ENCODE measurements around the gene TSC1. TPM values are rescaled to one million over a fixed set of nuclear protein-coding genes. Genes with fewer than 3 reads are reported as not detected.

The TSC1 gene
- total and polyA plus RNA-seq, 2 donors = 12.1 to 65.8 TPM

- DNase-seq (ENCODE audit: extremely low spot score) = no peak
- no peaks in the 10 kb centered on the region for H3K36me3 ChIP-seq (ENCODE audit: insufficient read depth)
- H3K4me3 ChIP-seq (ENCODE audit: low read depth, low read length) = no peak overlapping the region
- 95% methylated on average over 9 of the region's 9 CpGs for WGBS
- H3K27ac ChIP-seq (ENCODE audit: low read depth) = no peak overlapping the region
- H3K4me1 ChIP-seq (ENCODE audit: insufficient read depth) = no peaks in the 10 kb centered on the region
These were observed 75.2 kb downstream of the TSC1 start for GRCh38 chr9:132869266-132869665.

GRCh38 chr9:132866898-132867297 is 77.5 kb downstream of the TSC1 start:
- no peaks in the 10 kb centered on the region for H3K4me1 ChIP-seq (ENCODE audit: insufficient read depth)
- no peaks in the 10 kb centered on the region for H3K36me3 ChIP-seq (ENCODE audit: insufficient read depth)
- 84% methylated on average over 8 of the region's 8 CpGs for WGBS
- no peak overlapping the region for H3K4me3 ChIP-seq (ENCODE audit: low read depth, low read length)
- no peak for DNase-seq (ENCODE audit: extremely low spot score)
- H3K27ac ChIP-seq (ENCODE audit: low read depth) = no peak overlapping the region

DNA sequence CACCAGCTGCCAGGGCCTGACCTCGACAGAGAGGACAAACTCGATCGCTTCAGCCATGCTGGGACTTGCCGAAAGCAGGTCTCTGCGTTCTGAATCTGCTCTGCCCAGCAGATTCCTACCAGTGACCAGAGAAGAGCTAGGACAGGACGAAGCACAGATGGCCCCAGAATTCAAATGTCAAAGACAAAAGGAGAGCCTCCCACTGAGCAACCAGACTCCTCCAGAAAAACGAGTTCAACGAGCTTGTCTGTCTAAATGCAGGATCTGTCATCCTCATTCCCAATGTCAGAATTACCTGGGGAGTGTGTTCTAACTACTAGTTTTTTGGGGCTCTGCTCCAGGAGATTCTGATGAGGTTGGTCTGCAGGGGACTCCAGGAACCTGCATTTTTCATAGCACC is 79.7 kb downstream of the TSC1 start:
- Histone ChIP-seq H3K4me3 (ENCODE audit: low read depth, low read length) (no peak overlapping the region), H3K4me1 (ENCODE audit: insufficient read depth) (no peaks in the 10 kb centered on the region), H3K36me3 (ENCODE audit: insufficient read depth) (no peaks in the 10 kb centered on the region), H3K27ac (ENCODE audit: low read depth) (no peak overlapping the region)
- WGBS = 67% methylated on average over 8 of the region's 8 CpGs
- no peak for DNase-seq (ENCODE audit: extremely low spot score)

GRCh38 chr9:132864277-132864676 is 80.1 kb downstream of the TSC1 start:
- DNase-seq (ENCODE audit: extremely low spot score) = no peak
- Histone ChIP-seq H3K36me3 (ENCODE audit: insufficient read depth) (no peaks in the 10 kb centered on the region), H3K4me3 (ENCODE audit: low read depth, low read length) (no peak overlapping the region), H3K27ac (ENCODE audit: low read depth) (no peak overlapping the region), H3K4me1 (ENCODE audit: insufficient read depth) (no peaks in the 10 kb centered on the region)
- WGBS = 85% methylated on average over 2 of the region's 2 CpGs

DNA sequence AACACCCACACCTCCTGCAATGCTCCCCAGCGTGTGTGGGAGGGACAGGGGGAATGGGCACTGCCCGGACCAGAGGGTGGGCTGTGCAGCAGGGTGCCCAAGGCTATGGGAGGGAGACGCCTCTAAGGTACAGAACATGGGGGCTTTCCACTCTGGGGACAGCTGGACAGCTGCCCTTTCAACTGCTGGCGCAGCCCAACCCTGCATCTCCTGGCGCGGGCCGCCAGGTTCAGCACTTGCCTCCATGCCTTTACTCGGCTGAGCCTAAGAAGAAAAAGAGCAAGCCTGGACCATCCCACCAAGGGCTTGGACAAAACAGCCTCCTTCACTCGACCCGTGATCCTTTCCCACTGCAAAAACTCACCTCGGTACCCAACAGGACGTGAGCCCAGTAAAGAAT is 81.3 kb downstream of the TSC1 start:
- no peaks in the 10 kb centered on the region for H3K4me1 ChIP-seq (ENCODE audit: insufficient read depth)
- H3K4me3 ChIP-seq (ENCODE audit: low read depth, low read length) = no peak overlapping the region
- H3K27ac ChIP-seq (ENCODE audit: low read depth) = no peak overlapping the region
- WGBS = 91% methylated on average over 12 of the region's 12 CpGs
- DNase-seq (ENCODE audit: extremely low spot score) = no peak
- H3K36me3 ChIP-seq (ENCODE audit: insufficient read depth) = no peaks in the 10 kb centered on the region

DNA sequence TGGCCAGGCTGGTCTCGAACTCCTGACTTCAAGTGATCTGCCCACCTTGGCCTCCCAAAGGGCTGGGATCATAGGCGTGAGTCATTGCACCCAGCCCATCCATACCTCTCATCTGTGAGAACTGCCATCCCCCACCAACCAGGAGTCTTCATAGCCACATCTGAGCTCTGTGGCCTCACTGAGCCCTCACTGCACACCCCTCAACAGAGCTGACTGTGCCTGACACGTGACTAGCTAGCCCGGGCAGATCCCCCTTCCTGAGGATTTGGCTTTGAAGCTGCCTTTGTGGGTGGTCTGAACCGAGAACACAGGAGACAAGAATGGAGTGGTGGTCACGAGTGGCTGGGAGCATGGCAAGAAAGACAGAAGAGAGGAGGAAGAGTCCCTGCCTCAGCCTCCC is 81.9 kb downstream of the TSC1 start:
- DNase-seq (ENCODE audit: extremely low spot score) = no peak
- no peaks in the 10 kb centered on the region for H3K4me1 ChIP-seq (ENCODE audit: insufficient read depth)
- no peaks in the 10 kb centered on the region for H3K36me3 ChIP-seq (ENCODE audit: insufficient read depth)
- H3K4me3 ChIP-seq (ENCODE audit: low read depth, low read length) = no peak overlapping the region
- 70% methylated on average over 6 of the region's 6 CpGs for WGBS
- no peak overlapping the region for H3K27ac ChIP-seq (ENCODE audit: low read depth)

GRCh38 chr9:132861666-132862065 is 82.8 kb downstream of the TSC1 start:
- no peak overlapping the region for H3K4me3 ChIP-seq (ENCODE audit: low read depth, low read length)
- no peak overlapping the region for H3K27ac ChIP-seq (ENCODE audit: low read depth)
- H3K36me3 ChIP-seq (ENCODE audit: insufficient read depth) = no peaks in the 10 kb centered on the region
- 95% methylated on average over 3 of the region's 3 CpGs for WGBS
- no peak for DNase-seq (ENCODE audit: extremely low spot score)
- H3K4me1 ChIP-seq (ENCODE audit: insufficient read depth) = no peaks in the 10 kb centered on the region

DNA sequence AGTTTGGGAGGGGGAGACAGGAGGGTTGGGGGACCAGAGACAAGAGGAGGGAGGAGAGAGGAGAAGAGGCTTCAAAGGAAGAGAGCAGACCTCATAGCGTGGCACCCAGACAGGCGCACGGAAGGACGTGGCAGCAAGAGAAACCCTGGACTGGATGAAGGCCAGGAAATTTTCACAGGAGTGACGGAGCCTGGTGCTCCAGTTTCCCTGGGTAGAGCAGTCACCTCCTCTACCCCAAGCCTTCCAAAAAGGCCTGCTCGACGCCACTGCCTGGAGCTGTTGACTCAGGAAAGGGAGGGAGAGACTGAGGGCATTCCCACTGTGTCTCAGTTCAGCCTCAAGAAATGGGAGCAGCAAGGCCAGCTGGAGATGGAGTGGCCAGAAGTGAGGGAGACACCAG is 85.7 kb downstream of the TSC1 start:
- H3K36me3 ChIP-seq (ENCODE audit: insufficient read depth) = no peaks in the 10 kb centered on the region
- no peak for DNase-seq (ENCODE audit: extremely low spot score)
- 72% methylated on average over 7 of the region's 7 CpGs for WGBS

GRCh38 chr9:132857616-132858342 is 86.6 kb downstream of the TSC1 start:
- WGBS = 41% methylated on average over 24 of the region's 24 CpGs
- no peaks in the 10 kb centered on the region for H3K4me1 ChIP-seq (ENCODE audit: insufficient read depth)
- DNase-seq (ENCODE audit: extremely low spot score) = no peak
- H3K4me3 ChIP-seq (ENCODE audit: low read depth, low read length) = no peak overlapping the region
- no peak overlapping the region for H3K27ac ChIP-seq (ENCODE audit: low read depth)
- no peaks in the 10 kb centered on the region for H3K36me3 ChIP-seq (ENCODE audit: insufficient read depth)

More for the DNA sequence above, 85.7 kb downstream of the TSC1 start:
- H3K27ac ChIP-seq (ENCODE audit: low read depth) = no peak overlapping the region
- no peaks in the 10 kb centered on the region for H3K4me1 ChIP-seq (ENCODE audit: insufficient read depth)
- H3K4me3 ChIP-seq (ENCODE audit: low read depth, low read length) = no peak overlapping the region

DNA sequence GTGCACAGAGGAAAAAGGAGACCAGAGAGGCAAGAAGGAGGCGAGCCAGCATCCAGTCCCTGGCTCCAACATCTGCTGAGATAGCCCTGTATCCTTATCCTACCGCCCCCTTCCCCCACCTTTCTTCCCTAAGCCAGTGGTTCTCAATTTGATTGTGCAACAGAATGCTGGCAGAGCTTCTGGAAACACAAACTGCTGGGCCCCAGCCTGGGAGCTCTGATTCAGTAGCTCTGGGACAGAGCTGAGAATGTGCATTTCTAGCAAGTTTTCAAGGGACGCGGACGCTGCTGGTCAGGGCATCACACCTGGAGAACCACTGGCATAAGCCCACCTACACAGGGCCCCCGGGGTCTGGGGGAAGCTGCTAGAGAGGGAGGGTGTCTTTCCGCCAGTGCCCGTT is 87.4 kb downstream of the TSC1 start:
- Histone ChIP-seq H3K36me3 (ENCODE audit: insufficient read depth) (no peaks in the 10 kb centered on the region), H3K27ac (ENCODE audit: low read depth) (no peak overlapping the region), H3K4me3 (ENCODE audit: low read depth, low read length) (no peak overlapping the region), H3K4me1 (ENCODE audit: insufficient read depth) (no peaks in the 10 kb centered on the region)
- no peak for DNase-seq (ENCODE audit: extremely low spot score)
- 46% methylated on average over 8 of the region's 8 CpGs for WGBS

- no peaks in the 10 kb centered on the region for H3K36me3 ChIP-seq (ENCODE audit: insufficient read depth)
- no peaks in the 10 kb centered on the region for H3K4me1 ChIP-seq (ENCODE audit: insufficient read depth)
- no peak overlapping the region for H3K4me3 ChIP-seq (ENCODE audit: low read depth, low read length)
- H3K27ac ChIP-seq (ENCODE audit: low read depth) = no peak overlapping the region
- WGBS = 90% methylated on average over 5 of the region's 5 CpGs
- no peak for DNase-seq (ENCODE audit: extremely low spot score)
These were observed 88.5 kb downstream of the TSC1 start for GRCh38 chr9:132855904-132856303.

DNA sequence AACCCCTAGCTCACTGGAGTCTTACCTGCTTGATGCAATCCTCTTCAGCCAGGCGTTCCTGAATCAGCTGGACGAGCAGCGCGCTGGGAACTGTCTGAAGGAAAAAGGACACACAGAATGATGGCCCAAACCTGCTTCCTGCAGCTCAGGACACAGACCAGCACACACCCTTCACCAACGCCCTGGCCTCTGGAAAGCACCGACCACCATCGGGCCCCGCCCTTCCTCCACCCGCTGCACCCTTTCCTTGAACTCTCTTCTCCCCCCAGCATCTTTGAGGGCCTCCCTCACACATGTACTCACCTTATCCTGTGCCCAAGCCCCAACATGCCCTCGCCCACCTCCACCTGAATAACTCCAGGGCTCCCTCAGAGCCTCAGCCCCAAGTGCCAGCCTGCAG is 89.6 kb downstream of the TSC1 start:
- Histone ChIP-seq H3K4me1 (ENCODE audit: insufficient read depth) (no peaks in the 10 kb centered on the region), H3K4me3 (ENCODE audit: low read depth, low read length) (no peak overlapping the region), H3K36me3 (ENCODE audit: insufficient read depth) (no peaks in the 10 kb centered on the region), H3K27ac (ENCODE audit: low read depth) (no peak overlapping the region)
- WGBS = 82% methylated on average over 10 of the region's 10 CpGs
- no peak for DNase-seq (ENCODE audit: extremely low spot score)

GRCh38 chr9:132853482-132853881 is 90.9 kb downstream of the TSC1 start:
- H3K36me3 ChIP-seq (ENCODE audit: insufficient read depth) = no peaks in the 10 kb centered on the region
- no peak overlapping the region for H3K4me3 ChIP-seq (ENCODE audit: low read depth, low read length)
- 92% methylated on average over 4 of the region's 4 CpGs for WGBS
- H3K4me1 ChIP-seq (ENCODE audit: insufficient read depth) = no peaks in the 10 kb centered on the region
- no peak overlapping the region for H3K27ac ChIP-seq (ENCODE audit: low read depth)
- DNase-seq (ENCODE audit: extremely low spot score) = no peak

DNA sequence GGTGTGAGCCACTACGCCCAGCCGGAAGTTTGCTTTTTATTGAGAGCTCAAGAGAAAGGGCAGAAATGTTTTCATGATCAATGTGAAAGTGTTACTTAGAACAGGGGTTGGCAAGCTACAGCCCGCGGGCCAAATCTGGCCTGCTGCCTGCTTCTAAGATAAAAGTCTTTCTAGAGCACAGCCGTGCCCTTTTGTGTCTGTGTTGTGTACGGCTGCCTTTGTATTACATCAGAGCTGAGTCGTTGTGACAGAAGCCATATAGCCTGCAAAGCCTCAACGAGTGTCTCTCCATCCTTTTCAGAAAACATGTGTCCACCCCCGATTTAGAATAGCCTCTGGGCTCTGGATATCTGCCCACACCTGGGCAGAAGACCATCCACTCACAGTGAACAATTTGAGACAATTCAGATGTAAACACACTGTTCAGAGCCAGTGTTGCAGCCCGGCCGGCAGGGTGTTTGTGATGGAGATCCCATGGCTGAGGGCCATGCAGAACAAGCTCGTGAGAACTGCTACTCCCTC is 95.2 kb downstream of the TSC1 start:
- H3K36me3 ChIP-seq (ENCODE audit: insufficient read depth) = no peaks in the 10 kb centered on the region
- WGBS = 35% methylated on average over 12 of the region's 12 CpGs
- DNase-seq (ENCODE audit: extremely low spot score) = no peak
- H3K4me3 ChIP-seq (ENCODE audit: low read depth, low read length) = no peak overlapping the region
- H3K27ac ChIP-seq (ENCODE audit: low read depth) = no peak overlapping the region
- H3K4me1 ChIP-seq (ENCODE audit: insufficient read depth) = no peaks in the 10 kb centered on the region

All from urinary bladder (tissue), 4 donors.